ENCODE data around the gene KIRREL3. TPM values are rescaled to one million over a fixed set of nuclear protein-coding genes. Genes with fewer than 3 reads are reported as not detected.
"Not testable (repeated sequence)": the region's sequence is repeated elsewhere in the genome, so short reads cannot be mapped to it uniquely, and the experiment has no call there.

The KIRREL3 gene
- total RNA-seq, 5 donors from 2014 or later (not counting 1 experiment from before 2014, with no cell fraction given), result not detected

DNA sequence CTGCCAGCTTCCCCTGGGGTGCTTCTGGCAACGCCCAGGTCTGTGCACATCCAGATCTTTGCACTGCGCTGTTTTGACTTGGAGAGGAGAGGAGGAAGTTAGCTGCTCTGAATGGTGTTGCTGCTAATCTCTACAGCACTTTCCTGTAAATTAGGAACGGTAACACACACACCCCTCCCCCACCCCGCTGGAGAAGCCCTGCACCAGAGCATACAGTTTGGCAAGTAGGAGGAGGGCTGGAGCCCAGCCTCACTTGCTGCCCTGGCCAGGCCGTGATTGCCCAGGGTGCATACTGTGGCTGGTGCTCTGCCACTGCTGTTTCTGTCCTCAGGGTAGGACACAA, 613.9 kb downstream of the KIRREL3 start:
- H3K27me3 Mint-ChIP-seq; ATAC-seq (replicated peaks in 1 of 4); H3K36me3 Mint-ChIP-seq; H3K9me3 Mint-ChIP-seq; H3K27me3 ChIP-seq (replicated peaks in 1 of 2; ENCODE audit: control insufficient read depth in 2 of 2, extremely low read depth in 1 of 2, insufficient read depth in 2 of 2, low read length in 1 of 2); H3K9me3 ChIP-seq; H3K4me1 Mint-ChIP-seq; H3K4me3 Mint-ChIP-seq; DNase-seq; H3K4me3 ChIP-seq (ENCODE audit: control insufficient read depth in 1 of 2, extremely low read depth in 1 of 2, low read length in 1 of 2); H3K27ac ChIP-seq (ENCODE audit: low read length); H3K36me3 ChIP-seq (ENCODE audit: control insufficient read depth in 2 of 2, extremely low read depth in 1 of 2, insufficient read depth in 1 of 2, low read length in 1 of 2); POLR2A ChIA-PET; H3K4me1 ChIP-seq (ENCODE audit: control insufficient read depth in 1 of 2, extremely low read depth in 1 of 2, insufficient read depth in 2 of 2, low read length in 2 of 2); H3K27ac Mint-ChIP-seq; CTCF ChIA-PET: not testable (repeated sequence)
- 60% methylated on average over 1 of the region's 5 CpGs for WGBS (ENCODE audit: insufficient coverage)

DNA sequence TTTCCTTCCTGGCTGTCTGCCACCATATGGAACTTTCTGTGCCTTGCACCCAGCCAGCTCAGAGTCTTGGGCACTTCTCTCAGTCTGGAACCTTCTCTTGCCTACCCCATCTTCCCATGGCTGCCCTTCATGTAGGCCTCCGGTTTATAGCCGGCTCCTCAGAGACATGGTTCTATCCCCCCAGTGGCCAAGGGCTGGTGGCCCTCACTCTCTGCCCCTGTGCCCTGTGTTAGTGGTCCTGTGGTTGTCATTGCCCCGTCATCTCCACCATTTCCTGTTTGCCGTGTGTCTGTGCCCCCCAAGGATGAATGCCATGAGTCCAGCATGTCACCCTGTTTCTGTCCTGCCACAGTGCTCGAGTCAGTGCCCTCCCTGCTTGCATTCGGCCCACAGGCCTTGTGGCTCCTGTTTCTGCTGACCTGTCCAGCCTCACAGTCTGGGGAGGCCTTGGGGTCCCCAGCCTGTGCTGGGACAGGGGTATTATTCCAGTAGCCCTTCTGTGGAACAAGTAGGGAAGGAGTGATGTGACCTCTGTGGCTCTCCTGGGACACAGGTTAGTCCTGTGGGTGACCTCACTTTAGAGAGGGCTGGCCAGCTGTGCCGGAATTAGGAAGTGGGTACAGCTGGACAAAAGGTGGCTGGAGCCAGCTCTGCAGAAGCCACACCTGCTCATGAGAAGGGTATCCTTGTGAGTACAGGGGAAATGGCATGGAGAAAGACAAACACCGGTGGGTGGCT, 614.4 kb downstream of the KIRREL3 start:
- H3K4me1 Mint-ChIP-seq, result peaks cover 0 to 8% (median 3%) of the 10 kb centered on the region in 3 donors
- H3K9me3 ChIP-seq, result no peaks in the 10 kb centered on the region
- no peaks in the 10 kb centered on the region for H3K27me3 Mint-ChIP-seq
- ChIA-PET CTCF (no interaction called here), POLR2A (no interaction called here)
- 89% methylated on average over 6 of the region's 8 CpGs for whole genome bisulfite sequencing (ENCODE audit: insufficient coverage)
- no peak overlapping the region for H3K27ac Mint-ChIP-seq
- no peaks in the 10 kb centered on the region for H3K36me3 ChIP-seq (ENCODE audit: control insufficient read depth in 2 of 2, extremely low read depth in 1 of 2, insufficient read depth in 1 of 2, low read length in 1 of 2)
- no peaks in the 10 kb centered on the region for H3K36me3 Mint-ChIP-seq
- ATAC-seq (replicated peaks in 1 of 4) (no peak), DNase-seq (no peak)
- H3K4me3 Mint-ChIP-seq, result no peak overlapping the region
- H3K27ac ChIP-seq (ENCODE audit: low read length), result no peak overlapping the region
- H3K27me3 ChIP-seq (replicated peaks in 1 of 2; ENCODE audit: control insufficient read depth in 2 of 2, extremely low read depth in 1 of 2, insufficient read depth in 2 of 2, low read length in 1 of 2), result no peaks in the 10 kb centered on the region
- H3K4me1 ChIP-seq (ENCODE audit: control insufficient read depth in 1 of 2, extremely low read depth in 1 of 2, insufficient read depth in 2 of 2, low read length in 2 of 2), result no peaks in the 10 kb centered on the region
- no peak overlapping the region for H3K4me3 ChIP-seq (ENCODE audit: control insufficient read depth in 1 of 2, extremely low read depth in 1 of 2, low read length in 1 of 2)
- H3K9me3 Mint-ChIP-seq, result no peaks in the 10 kb centered on the region

DNA sequence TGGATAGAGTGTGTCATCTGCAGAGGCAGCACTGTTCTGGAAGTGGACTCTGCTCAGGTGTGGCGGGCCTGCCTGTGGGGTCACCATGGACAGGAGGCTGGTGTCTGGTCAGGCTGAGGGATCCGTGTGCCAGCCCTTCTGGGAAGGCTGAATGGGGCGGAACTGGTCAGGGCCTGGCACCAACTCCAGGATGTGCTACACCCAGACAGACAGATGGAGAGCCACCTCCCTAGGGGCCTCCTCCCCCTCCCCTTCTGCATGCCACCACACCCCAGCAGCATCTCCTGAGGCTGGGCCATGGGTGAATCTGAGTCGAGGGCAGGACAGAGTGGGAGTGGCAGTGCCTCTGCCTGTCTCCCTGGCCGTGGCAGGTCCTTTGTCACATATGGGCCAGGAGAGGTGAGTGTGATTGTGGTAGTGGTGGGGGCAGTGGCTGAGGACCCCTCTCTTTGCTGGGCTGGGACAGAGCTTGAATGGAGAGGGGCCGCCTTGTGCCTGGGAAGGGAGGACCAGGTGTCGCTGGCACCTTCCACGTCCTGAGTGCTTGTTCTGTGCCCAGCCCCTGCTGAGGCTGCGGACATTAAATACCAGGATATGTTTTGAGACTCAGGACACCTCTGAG, 616.0 kb downstream of the KIRREL3 start:
- CTCF ChIA-PET, result interaction anchor here in 1 of 2 donors (0.7 kb wide), 1 partner anchor 64 kb away, joined by 4 read pairs; no protein-coding TSS in a partner anchor
- no peaks in the 10 kb centered on the region for H3K9me3 ChIP-seq
- Mint-ChIP-seq H3K4me1 (peaks cover 0 to 8% (median 3%) of the 10 kb centered on the region in 3 donors), H3K36me3 (no peaks in the 10 kb centered on the region), H3K9me3 (no peaks in the 10 kb centered on the region), H3K27me3 (no peaks in the 10 kb centered on the region), H3K4me3 (no peak overlapping the region), H3K27ac (no peak overlapping the region)
- H3K36me3 ChIP-seq (ENCODE audit: control insufficient read depth in 2 of 2, extremely low read depth in 1 of 2, insufficient read depth in 1 of 2, low read length in 1 of 2), result peaks cover 0 to 4% of the 10 kb centered on the region in 2 donors
- 93% methylated on average over 5 of the region's 9 CpGs for WGBS (ENCODE audit: insufficient coverage)
- no peak overlapping the region for H3K27ac ChIP-seq (ENCODE audit: low read length)
- POLR2A ChIA-PET, result no interaction called here
- no peak for DNase-seq
- H3K27me3 ChIP-seq (replicated peaks in 1 of 2; ENCODE audit: control insufficient read depth in 2 of 2, extremely low read depth in 1 of 2, insufficient read depth in 2 of 2, low read length in 1 of 2), result no peaks in the 10 kb centered on the region
- H3K4me3 ChIP-seq (ENCODE audit: control insufficient read depth in 1 of 2, extremely low read depth in 1 of 2, low read length in 1 of 2), result no peak overlapping the region
- no peaks in the 10 kb centered on the region for H3K4me1 ChIP-seq (ENCODE audit: control insufficient read depth in 1 of 2, extremely low read depth in 1 of 2, insufficient read depth in 2 of 2, low read length in 2 of 2)
- no peak for ATAC-seq (replicated peaks in 1 of 4)

DNA sequence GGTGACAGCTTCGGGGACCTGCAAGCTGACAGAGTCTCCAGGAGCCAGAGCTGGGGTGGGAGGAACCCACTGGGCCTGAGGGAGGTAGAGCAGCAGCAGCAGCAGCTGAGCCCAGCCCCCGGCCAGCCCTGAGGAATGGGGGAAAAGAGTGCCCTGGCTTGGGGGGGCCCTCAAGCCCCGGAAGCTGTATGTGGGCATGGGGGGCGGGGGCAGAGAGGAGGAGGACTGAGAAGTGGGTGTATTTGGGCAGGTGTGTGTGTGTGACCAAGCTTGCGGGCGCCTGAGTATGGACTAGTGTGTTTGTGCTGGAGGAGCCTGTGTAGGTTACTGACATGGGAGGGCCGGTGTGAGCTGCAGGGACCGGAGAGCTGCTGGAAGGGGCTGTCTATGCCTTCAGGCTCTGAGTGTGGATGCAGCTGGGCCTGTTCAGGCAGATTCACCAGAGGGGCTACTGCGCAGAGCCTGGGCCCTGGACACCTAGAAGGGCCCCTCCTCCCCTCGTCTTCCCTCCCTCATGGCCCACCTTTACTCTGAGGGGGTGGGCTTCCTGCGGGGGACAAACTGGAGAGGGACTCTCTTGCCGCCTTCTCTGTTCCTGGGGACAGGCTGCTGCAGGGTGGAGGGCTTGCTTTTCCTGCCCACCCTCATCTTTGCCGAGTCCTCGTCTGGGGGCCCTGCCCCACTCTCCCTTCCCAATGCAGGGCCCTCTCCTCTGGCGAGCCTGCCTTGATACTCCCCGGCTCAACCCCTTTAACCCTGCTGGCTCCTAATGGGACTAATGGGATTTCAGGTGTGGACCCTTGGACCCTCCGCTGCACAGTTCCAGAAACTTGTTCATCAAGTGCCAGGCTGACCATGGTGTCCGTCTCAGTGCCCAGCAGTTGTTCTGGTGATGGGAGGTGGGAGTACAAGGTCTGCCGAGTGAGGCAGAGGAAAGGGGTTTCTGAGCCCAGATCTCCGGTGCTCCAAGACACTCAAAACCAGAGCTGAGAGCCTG, 616.9 kb downstream of the KIRREL3 start:
- no peak overlapping the region for H3K27ac ChIP-seq (ENCODE audit: low read length)
- H3K27ac Mint-ChIP-seq, result no peak overlapping the region
- DNase-seq (no peak), ATAC-seq (replicated peaks in 1 of 4) (no peak)
- 80% methylated on average over 12 of the region's 20 CpGs for WGBS (ENCODE audit: insufficient coverage)
- H3K27me3 ChIP-seq (replicated peaks in 1 of 2; ENCODE audit: control insufficient read depth in 2 of 2, extremely low read depth in 1 of 2, insufficient read depth in 2 of 2, low read length in 1 of 2), result no peaks in the 10 kb centered on the region
- no peaks in the 10 kb centered on the region for H3K9me3 ChIP-seq
- no peaks in the 10 kb centered on the region for H3K9me3 Mint-ChIP-seq
- no peaks in the 10 kb centered on the region for H3K27me3 Mint-ChIP-seq
- POLR2A ChIA-PET, result no interaction called here
- peaks cover 0 to 4% of the 10 kb centered on the region in 2 donors for H3K36me3 ChIP-seq (ENCODE audit: control insufficient read depth in 2 of 2, extremely low read depth in 1 of 2, insufficient read depth in 1 of 2, low read length in 1 of 2)
- H3K36me3 Mint-ChIP-seq, result no peaks in the 10 kb centered on the region
- H3K4me1 Mint-ChIP-seq, result peaks cover 0 to 8% (median 3%) of the 10 kb centered on the region in 3 donors
- H3K4me1 ChIP-seq (ENCODE audit: control insufficient read depth in 1 of 2, extremely low read depth in 1 of 2, insufficient read depth in 2 of 2, low read length in 2 of 2), result no peaks in the 10 kb centered on the region
- H3K4me3 ChIP-seq (ENCODE audit: control insufficient read depth in 1 of 2, extremely low read depth in 1 of 2, low read length in 1 of 2), result no peak overlapping the region
- H3K4me3 Mint-ChIP-seq, result no peak overlapping the region
- CTCF ChIA-PET, result no interaction called here

DNA sequence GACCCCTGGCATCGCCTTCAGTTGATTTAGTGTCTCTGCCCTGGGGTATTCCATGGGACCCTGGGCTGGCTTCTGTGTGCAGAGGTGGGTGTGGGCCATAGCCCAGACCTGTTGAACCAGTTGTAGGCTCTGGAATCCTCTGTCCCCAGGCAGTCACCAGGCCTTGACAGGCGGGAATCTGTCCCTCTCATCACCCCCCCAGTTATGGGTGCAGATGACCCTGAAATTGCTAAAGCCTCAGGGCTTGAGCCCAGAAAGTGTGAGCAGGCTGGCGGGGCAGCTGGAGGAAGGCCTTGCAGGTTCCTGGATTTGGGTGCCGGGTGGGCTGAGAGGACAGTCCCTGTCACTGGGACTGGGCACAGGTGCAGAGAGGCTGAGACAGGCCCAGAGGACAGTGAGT, 617.9 kb downstream of the KIRREL3 start:
- H3K9me3 Mint-ChIP-seq; H3K4me3 ChIP-seq (ENCODE audit: control insufficient read depth in 1 of 2, extremely low read depth in 1 of 2, low read length in 1 of 2); H3K27me3 ChIP-seq (replicated peaks in 1 of 2; ENCODE audit: control insufficient read depth in 2 of 2, extremely low read depth in 1 of 2, insufficient read depth in 2 of 2, low read length in 1 of 2); DNase-seq; H3K4me1 ChIP-seq (ENCODE audit: control insufficient read depth in 1 of 2, extremely low read depth in 1 of 2, insufficient read depth in 2 of 2, low read length in 2 of 2); H3K4me1 Mint-ChIP-seq; H3K27ac Mint-ChIP-seq; ATAC-seq (replicated peaks in 1 of 4); H3K4me3 Mint-ChIP-seq; H3K27me3 Mint-ChIP-seq; H3K36me3 Mint-ChIP-seq; H3K9me3 ChIP-seq; H3K27ac ChIP-seq (ENCODE audit: low read length); POLR2A ChIA-PET; H3K36me3 ChIP-seq (ENCODE audit: control insufficient read depth in 2 of 2, extremely low read depth in 1 of 2, insufficient read depth in 1 of 2, low read length in 1 of 2); CTCF ChIA-PET: not testable (repeated sequence)
- 100% methylated on average over 1 of the region's 4 CpGs for WGBS (ENCODE audit: insufficient coverage)

DNA sequence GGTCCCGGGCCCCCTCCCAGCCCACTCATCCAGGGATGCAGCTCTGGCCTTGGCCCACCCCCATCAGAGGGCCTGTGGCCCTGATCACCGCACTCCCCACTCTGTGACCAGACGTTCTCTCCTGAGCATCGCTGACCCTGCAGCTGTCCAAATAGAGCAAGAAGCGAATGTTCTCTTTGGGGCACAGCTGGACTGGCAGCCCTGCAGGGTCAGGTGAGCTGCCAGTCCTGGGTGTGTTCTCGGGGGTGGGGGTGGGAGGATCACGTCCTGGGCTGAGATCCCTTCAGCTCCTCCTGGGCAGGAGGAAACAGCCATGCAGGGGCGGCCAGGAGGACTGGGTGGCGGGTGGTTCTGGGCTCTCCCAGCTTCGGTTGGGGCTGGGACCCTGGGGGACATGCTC, 618.6 kb downstream of the KIRREL3 start:
- not testable (repeated sequence) for H3K9me3 Mint-ChIP-seq

More for the DNA sequence above, 618.6 kb downstream of the KIRREL3 start:
- H3K27ac Mint-ChIP-seq; H3K4me1 Mint-ChIP-seq; H3K36me3 ChIP-seq (ENCODE audit: control insufficient read depth in 2 of 2, extremely low read depth in 1 of 2, insufficient read depth in 1 of 2, low read length in 1 of 2); H3K9me3 ChIP-seq; ATAC-seq (replicated peaks in 1 of 4); H3K4me1 ChIP-seq (ENCODE audit: control insufficient read depth in 1 of 2, extremely low read depth in 1 of 2, insufficient read depth in 2 of 2, low read length in 2 of 2); H3K27ac ChIP-seq (ENCODE audit: low read length); H3K27me3 ChIP-seq (replicated peaks in 1 of 2; ENCODE audit: control insufficient read depth in 2 of 2, extremely low read depth in 1 of 2, insufficient read depth in 2 of 2, low read length in 1 of 2); H3K27me3 Mint-ChIP-seq; H3K4me3 ChIP-seq (ENCODE audit: control insufficient read depth in 1 of 2, extremely low read depth in 1 of 2, low read length in 1 of 2); POLR2A ChIA-PET; CTCF ChIA-PET; DNase-seq; H3K36me3 Mint-ChIP-seq; H3K4me3 Mint-ChIP-seq: not testable (repeated sequence)
- 100% methylated on average over 1 of the region's 10 CpGs for WGBS (ENCODE audit: insufficient coverage)
